GM12891 (cell line): ENCODE results near the gene PSKH1.
"Not testable (repeated sequence)": the region's sequence is repeated elsewhere in the genome, so short reads cannot be mapped to it uniquely, and the experiment has no call there.

Experiments
- DNase-seq: peaks from one replicate; pipeline ENCODE4 v3.0.0; 2011; ENCODE audit warnings: low spot score; ENCODE audit not compliant: insufficient read length
- FAIRE-seq: peaks from 2 replicates; lab custom pipeline; 2011; peaks lifted over from hg19 to GRCh38; lab: Jason Lieb, UNC
- PAX5 ChIP-seq: IDR thresholded peaks from 2 replicates; pipeline ENCODE4 v1.6.1; 2011; ENCODE audit warnings: low read length, moderate library complexity, mild to moderate bottlenecking; ENCODE audit not compliant: insufficient read depth, severe bottlenecking
- POLR2A ChIP-seq: IDR thresholded peaks from 2 replicates; pipeline ENCODE4 v1.6.1; 2011; ENCODE audit warnings: low read depth, low read length, control low read depth
- POLR2AphosphoS5 ChIP-seq: IDR thresholded peaks from 2 replicates; pipeline ENCODE4 v1.6.1; 2011; ENCODE audit warnings: low read depth, low read length, control low read depth
- POU2F2 ChIP-seq: IDR thresholded peaks from 2 replicates; pipeline ENCODE4 v1.6.1; 2011; ENCODE audit warnings: low read depth, mild to moderate bottlenecking, control low read depth, low read length, moderate library complexity
- SPI1 ChIP-seq: IDR thresholded peaks from 2 replicates; pipeline ENCODE4 v1.6.1; 2011; ENCODE audit warnings: low read depth, low read length, control low read depth
- TAF1 ChIP-seq: IDR thresholded peaks from 2 replicates; pipeline ENCODE4 v1.6.1; 2011; ENCODE audit warnings: low read depth, low read length, control low read depth

Gene PSKH1

GRCh38 chr16:67971111-67971510 is 78.1 kb downstream of the PSKH1 start:
- DNase-seq, result no peak
- no peak for FAIRE-seq

GRCh38 chr16:67972285-67972684 is 79.2 kb downstream of the PSKH1 start:
- DNase-seq, FAIRE-seq: not testable (repeated sequence)

More at GRCh38 chr16:67971111-67971510, 78.1 kb downstream of the PSKH1 start:
- no peak for TF ChIP-seq SPI1
- TF ChIP-seq POLR2A, result no peak
- no peak for TF ChIP-seq TAF1
- no peak for TF ChIP-seq POU2F2
- TF ChIP-seq PAX5, result no peak
- TF ChIP-seq POLR2AphosphoS5, result no peak

GRCh38 chr16:67975321-67976105 is 82.5 kb downstream of the PSKH1 start:
- TF ChIP-seq SPI1 (peak; percentile 28; the same call in 1 of the 2 replicates), PAX5 (no peak)
- DNase-seq (no peak), FAIRE-seq (no peak)

- TF ChIP-seq POU2F2, result no peak
- no peak for TF ChIP-seq POLR2A
- TF ChIP-seq TAF1, result no peak
- TF ChIP-seq PAX5, result no peak
- no peak for TF ChIP-seq POLR2AphosphoS5
- no peak for TF ChIP-seq SPI1
- FAIRE-seq (no peak), DNase-seq (no peak)
These were observed 83.2 kb downstream of the PSKH1 start for GRCh38 chr16:67976205-67976604.

- no peak for FAIRE-seq
- TF ChIP-seq POLR2A (no peak), PAX5 (no peak), SPI1 (no peak), POU2F2 (no peak), POLR2AphosphoS5 (no peak), TAF1 (no peak)
- DNase-seq, result no peak
These were observed 84.0 kb downstream of the PSKH1 start for GRCh38 chr16:67977005-67977404.

GRCh38 chr16:67977469-67978227 is 84.6 kb downstream of the PSKH1 start:
- DNase-seq (no peak), FAIRE-seq (no peak)
- TF ChIP-seq PAX5, result no peak
- no peak for TF ChIP-seq SPI1
